Endodermal cell (in vitro differentiated cells): ENCODE measurements around the gene TIFAB. TPM values are rescaled to one million over a fixed set of nuclear protein-coding genes. Genes with fewer than 3 reads are reported as not detected.

ENCODE experiments used
- DNase-seq: peaks from one replicate; pipeline ENCODE4 v3.0.0-alpha.2; 2017
- H3K27ac ChIP-seq: 2 replicates; pipeline ENCODE4 v1.5.1; 2013; ENCODE audit warnings: mild to moderate bottlenecking, low read depth, low read length, moderate library complexity
- H3K27me3 ChIP-seq: 2 replicates; pipeline ENCODE4 v1.6.1; 2013; ENCODE audit warnings: mild to moderate bottlenecking, low read length, moderate library complexity; ENCODE audit not compliant: insufficient read depth, control insufficient read depth, poor library complexity, severe bottlenecking
- H3K36me3 ChIP-seq: 2 replicates; pipeline ENCODE4 v1.7.0; 2013; ENCODE audit warnings: mild to moderate bottlenecking, low read length, moderate library complexity; ENCODE audit not compliant: control insufficient read depth, insufficient read depth
- H3K4me1 ChIP-seq: one replicate; pipeline ENCODE4 v1.7.0; 2013; ENCODE audit warnings: low read length; ENCODE audit not compliant: control insufficient read depth, insufficient read depth
- H3K4me3 ChIP-seq: 2 replicates; pipeline ENCODE4 v1.5.1; 2013; ENCODE audit warnings: mild to moderate bottlenecking, low read length, moderate library complexity
- H3K9ac ChIP-seq: 2 replicates; pipeline ENCODE4 v1.6.1; 2013; ENCODE audit warnings: mild to moderate bottlenecking, low read length, moderate library complexity; ENCODE audit not compliant: poor library complexity, severe bottlenecking; ENCODE audit errors: extremely low read depth
- H3K9me3 ChIP-seq: 2 replicates; pipeline ENCODE4 v1.6.1; 2013; ENCODE audit warnings: mild to moderate bottlenecking, low read length, moderate library complexity; ENCODE audit not compliant: control insufficient read depth
- H3K27ac Mint-ChIP-seq: 2 replicates; pipeline ENCODE4 v1.8.0; 2020; ENCODE audit warnings: mixed read lengths
- H3K27me3 Mint-ChIP-seq: 2 replicates; pipeline ENCODE4 v1.8.0; 2021; ENCODE audit warnings: mild to moderate bottlenecking, mixed read lengths; ENCODE audit not compliant: insufficient read depth
- H3K36me3 Mint-ChIP-seq: 2 replicates; pipeline ENCODE4 v1.8.0; 2020; ENCODE audit warnings: low read depth, mixed read lengths
- H3K4me1 Mint-ChIP-seq: 2 replicates; pipeline ENCODE4 v1.8.0; 2020; ENCODE audit warnings: mixed read lengths
- H3K4me3 Mint-ChIP-seq: 2 replicates; pipeline ENCODE4 v1.8.0; 2020; ENCODE audit warnings: mild to moderate bottlenecking, moderate library complexity, mixed read lengths
- H3K9me3 Mint-ChIP-seq: 2 replicates; pipeline ENCODE4 v1.8.0; 2020; ENCODE audit warnings: mild to moderate bottlenecking, mixed read lengths
- CTCF ChIP-seq: fragments of 200-600 bp; sonication (generic); conservative IDR thresholded peaks from 2 replicates; pipeline ENCODE4 v1.5.0; 2021; ENCODE audit warnings: antibody characterized with exemption, mild to moderate bottlenecking
- WGBS, 2 experiments: methylation state at CpG; one replicate each; pipeline versions ENCODE4 v1.1.5 to v1.1.7; 2013; ENCODE audit warnings: missing lambda C conversion rate in 2 of 2, mixed read lengths in 1 of 2; ENCODE audit not compliant: insufficient coverage in 1 of 2, insufficient read length in 1 of 2; 5-methylcytosine and 5-hydroxymethylcytosine counted together
- total RNA-seq, 2 donors: library from RNA; stranded (reverse); fragmentation: NEBNext Ultra II Directional in 1 of 2; extraction: Animal tissue kit (Norgen Biotek cat#: 25700) in 1 of 2; gene quantifications; 2 replicates in 1 of 2; 3 replicates in 1 of 2; pipeline ENCODE4 v1.2.1, GENCODE V29; 2021

Gene TIFAB
- total RNA-seq, 2 donors from 2014 or later, result not detected

GRCh38 chr5:135425641-135426040 lies 26.5 kb downstream of the TIFAB start:
- no peaks in the 10 kb centered on the region for H3K36me3 ChIP-seq
- H3K9me3 ChIP-seq, result peaks cover 20% of the 10 kb centered on the region
- H3K4me3 ChIP-seq, result no peak overlapping the region
- Mint-ChIP-seq H3K9me3 (peaks cover 16% of the 10 kb centered on the region), H3K27me3 (peaks cover 20% of the 10 kb centered on the region), H3K4me1 (peaks cover 12% of the 10 kb centered on the region), H3K4me3 (no peak overlapping the region), H3K36me3 (no peaks in the 10 kb centered on the region), H3K27ac (no peak overlapping the region)
- TF ChIP-seq CTCF, result no peak
- no peak overlapping the region for H3K27ac ChIP-seq
- H3K9ac ChIP-seq, result no peak overlapping the region
- WGBS, 2 experiments, result 44% methylated on average over 2 of the region's 2 CpGs; no CpG with 5 or more reads in 1 of the 2 experiments
- DNase-seq, result no peak
- no peaks in the 10 kb centered on the region for H3K27me3 ChIP-seq
- H3K4me1 ChIP-seq, result peaks cover 8% of the 10 kb centered on the region

DNA sequence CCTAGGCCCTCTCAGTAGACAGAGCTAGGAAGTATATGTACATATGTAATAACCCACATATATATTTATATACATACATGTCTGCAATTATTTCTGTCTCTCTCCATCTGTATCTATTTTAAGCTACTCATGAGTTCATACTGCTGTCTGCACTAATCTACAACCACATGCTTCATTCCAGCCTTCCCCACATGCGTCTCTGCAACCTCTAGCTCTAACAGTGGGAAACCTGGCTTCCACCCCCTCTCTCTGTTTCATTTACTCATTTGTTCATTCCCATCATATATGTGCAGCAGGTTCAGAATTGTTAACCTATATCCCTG lies 28.3 kb downstream of the TIFAB start:
- no peak overlapping the region for H3K27ac Mint-ChIP-seq

GRCh38 chr5:135423146-135423845 lies 28.9 kb downstream of the TIFAB start:
- peaks cover 35% of the 10 kb centered on the region for H3K27me3 Mint-ChIP-seq
- no peaks in the 10 kb centered on the region for H3K36me3 ChIP-seq
- peaks cover 13% of the 10 kb centered on the region for H3K9me3 ChIP-seq
- peak overlapping the region; percentile 45 for H3K27ac Mint-ChIP-seq
- H3K27me3 ChIP-seq, result no peaks in the 10 kb centered on the region
- no peak for TF ChIP-seq CTCF
- peaks cover 8% of the 10 kb centered on the region for H3K4me1 ChIP-seq
- H3K9me3 Mint-ChIP-seq, result peaks cover 4% of the 10 kb centered on the region
- DNase-seq, result peak; percentile 48
- H3K27ac ChIP-seq, result no peak overlapping the region
- peak overlapping the region; percentile 54 for H3K4me3 ChIP-seq
- no peak overlapping the region for H3K9ac ChIP-seq
- WGBS, 2 experiments, result 71 to 81% methylated on average over 4 to 7 of the region's 7 CpGs
- H3K4me3 Mint-ChIP-seq, result no peak overlapping the region
- H3K36me3 Mint-ChIP-seq, result no peaks in the 10 kb centered on the region
- H3K4me1 Mint-ChIP-seq, result peaks cover 12% of the 10 kb centered on the region

More for the DNA sequence above, 28.3 kb downstream of the TIFAB start:
- 100% methylated on average over 1 of the region's 1 CpG for WGBS, 2 experiments
- Mint-ChIP-seq H3K9me3 (peaks cover 9% of the 10 kb centered on the region), H3K4me1 (peaks cover 12% of the 10 kb centered on the region), H3K36me3 (no peaks in the 10 kb centered on the region), H3K27me3 (peaks cover 30% of the 10 kb centered on the region), H3K4me3 (no peak overlapping the region)
- TF ChIP-seq CTCF, result no peak
- peaks cover 8% of the 10 kb centered on the region for H3K4me1 ChIP-seq
- no peak for DNase-seq
- no peak overlapping the region for H3K9ac ChIP-seq
- no peaks in the 10 kb centered on the region for H3K27me3 ChIP-seq
- H3K27ac ChIP-seq, result no peak overlapping the region
- no peak overlapping the region for H3K4me3 ChIP-seq
- H3K9me3 ChIP-seq, result peaks cover 17% of the 10 kb centered on the region
- H3K36me3 ChIP-seq, result no peaks in the 10 kb centered on the region
